ENCODE measurements around the gene MTARC2. TPM values are rescaled to one million over a fixed set of nuclear protein-coding genes. Genes with fewer than 3 reads are reported as not detected.

The MTARC2 gene
- total and polyA plus RNA-seq, 7 donors, result 4.1 to 12.4 (median 8.8) TPM

GRCh38 chr1:220776720-220777326, 28.7 kb downstream of the MTARC2 start:
- H3K27me3 ChIP-seq (ENCODE audit: insufficient read depth in 3 of 3, low read length in 2 of 3), result no peaks in the 10 kb centered on the region
- peaks cover 3 to 40% of the 10 kb centered on the region in 2 donors for H3K36me3 ChIP-seq (ENCODE audit: insufficient read depth in 1 of 2, low read depth in 1 of 2)
- peak; percentile 94 for TF ChIP-seq CTCF (IDR thresholded peaks at IDR 0.05)
- DNase-seq (peak; percentile 80 to 91), ATAC-seq (peak; percentile 87 to 99 (median 96))
- intact Hi-C loops (cut with DNase I), result loop anchor here (5.0 to 10.0 kb wide), 4 partner anchors 95 to 502 kb away; partner anchors contain the start of gene RAB3GAP2 (in 1 of the 2)
- no peak overlapping the region for H3K27ac ChIP-seq
- no peaks in the 10 kb centered on the region for H3K9me3 ChIP-seq
- H3K4me1 ChIP-seq, result peaks cover 3% of the 10 kb centered on the region
- H3K4me3 ChIP-seq, result no peak overlapping the region
- 31 to 37% (median 35%) methylated on average over 19 of the region's 19 CpGs for WGBS, 3 donors

GRCh38 chr1:220783453-220783852, 35.3 kb downstream of the MTARC2 start:
- TF ChIP-seq CTCF (IDR thresholded peaks at IDR 0.05), result no peak
- no peak overlapping the region for H3K27ac ChIP-seq
- peaks cover 3 to 49% of the 10 kb centered on the region in 2 donors for H3K36me3 ChIP-seq (ENCODE audit: insufficient read depth in 1 of 2, low read depth in 1 of 2)
- no peak for DNase-seq
- WGBS, 3 donors, result 81 to 98% (median 89%) methylated on average over 3 of the region's 3 CpGs
- no peaks in the 10 kb centered on the region for H3K9me3 ChIP-seq
- no peak overlapping the region for H3K4me3 ChIP-seq
- peaks cover 5% of the 10 kb centered on the region for H3K4me1 ChIP-seq
- intact Hi-C loops (cut with DNase I), result no loop called here
- no peak for ATAC-seq
- no peaks in the 10 kb centered on the region for H3K27me3 ChIP-seq (ENCODE audit: insufficient read depth in 3 of 3, low read length in 2 of 3)

- Histone ChIP-seq H3K27me3 (ENCODE audit: insufficient read depth in 3 of 3, low read length in 2 of 3) (no peaks in the 10 kb centered on the region), H3K36me3 (ENCODE audit: insufficient read depth in 1 of 2, low read depth in 1 of 2) (peaks cover 3 to 40% of the 10 kb centered on the region in 2 donors), H3K27ac (no peak overlapping the region), H3K9me3 (no peaks in the 10 kb centered on the region), H3K4me1 (peaks cover 5% of the 10 kb centered on the region), H3K4me3 (no peak overlapping the region)
- ATAC-seq (no peak), DNase-seq (no peak)
- WGBS, 3 donors, result 96 to 98% (median 97%) methylated on average over 4 of the region's 4 CpGs
- no peak for TF ChIP-seq CTCF (IDR thresholded peaks at IDR 0.05)
- intact Hi-C loops (cut with DNase I), result no loop called here
These were observed 36.6 kb downstream of the MTARC2 start for GRCh38 chr1:220784751-220785150.

- no peak for ATAC-seq
- H3K27me3 ChIP-seq (ENCODE audit: insufficient read depth in 3 of 3, low read length in 2 of 3), result no peaks in the 10 kb centered on the region
- DNase-seq, result no peak
- H3K4me3 ChIP-seq, result no peak overlapping the region
- H3K9me3 ChIP-seq, result no peaks in the 10 kb centered on the region
- no peak for TF ChIP-seq CTCF (IDR thresholded peaks at IDR 0.05)
- peak overlapping the region; percentile 76 for H3K27ac ChIP-seq
- H3K36me3 ChIP-seq (ENCODE audit: insufficient read depth in 1 of 2, low read depth in 1 of 2), result peaks cover 0 to 34% of the 10 kb centered on the region in 2 donors
- intact Hi-C loops (cut with DNase I), result no loop called here
- H3K4me1 ChIP-seq, result peaks cover 5% of the 10 kb centered on the region
- WGBS, 3 donors, result 80 to 90% (median 89%) methylated on average over 11 of the region's 11 CpGs
These were observed 37.3 kb downstream of the MTARC2 start for GRCh38 chr1:220785166-220786056.
